ENCODE results near the gene STK39.
A peak's percentile ranks its signal among the peaks of the same experiment; 100 is the strongest.

Gene STK39

DNA sequence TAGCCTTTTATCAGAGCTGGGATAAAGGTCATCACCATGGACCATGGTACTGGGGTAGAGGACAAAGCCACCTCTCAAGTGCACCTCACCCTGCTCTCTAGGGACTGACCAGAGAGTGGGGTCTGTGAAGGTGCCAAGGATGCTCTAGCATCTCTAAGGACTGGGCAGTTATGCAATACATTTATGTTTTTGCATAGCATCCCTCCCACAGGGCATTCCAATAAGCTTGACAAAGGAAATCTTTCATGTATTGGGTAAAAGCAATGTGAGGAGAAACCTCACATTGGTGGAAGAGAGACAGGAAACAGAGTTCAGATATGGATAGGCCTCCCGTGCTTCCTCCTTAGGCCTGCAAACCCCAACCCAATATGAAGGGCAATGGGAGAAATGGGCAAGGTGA, 31.6 kb downstream of the STK39 start:
- Histone ChIP-seq H3K4me3 (replicated peaks; ENCODE audit: insufficient read depth, low read length) (no peak overlapping the region), H3K27ac (replicated peaks) (no peak overlapping the region), H3K27me3 (ENCODE audit: insufficient read depth, poor library complexity, severe bottlenecking) (no peaks in the 10 kb centered on the region)
- TF ChIP-seq REST (IDR thresholded peaks at IDR 0.05; ENCODE audit: insufficient replicate concordance, low read depth) = no peak
- TF ChIP-seq GABPA (IDR thresholded peaks at IDR 0.05; ENCODE audit: low read depth) = no peak
- TF ChIP-seq POLR2AphosphoS5 (IDR thresholded peaks at IDR 0.05; ENCODE audit: low read depth) = no peak
- TF ChIP-seq SPI1 (IDR thresholded peaks at IDR 0.05; ENCODE audit: borderline replicate concordance, low read depth) = no peak
- TF ChIP-seq, protein P1, sequence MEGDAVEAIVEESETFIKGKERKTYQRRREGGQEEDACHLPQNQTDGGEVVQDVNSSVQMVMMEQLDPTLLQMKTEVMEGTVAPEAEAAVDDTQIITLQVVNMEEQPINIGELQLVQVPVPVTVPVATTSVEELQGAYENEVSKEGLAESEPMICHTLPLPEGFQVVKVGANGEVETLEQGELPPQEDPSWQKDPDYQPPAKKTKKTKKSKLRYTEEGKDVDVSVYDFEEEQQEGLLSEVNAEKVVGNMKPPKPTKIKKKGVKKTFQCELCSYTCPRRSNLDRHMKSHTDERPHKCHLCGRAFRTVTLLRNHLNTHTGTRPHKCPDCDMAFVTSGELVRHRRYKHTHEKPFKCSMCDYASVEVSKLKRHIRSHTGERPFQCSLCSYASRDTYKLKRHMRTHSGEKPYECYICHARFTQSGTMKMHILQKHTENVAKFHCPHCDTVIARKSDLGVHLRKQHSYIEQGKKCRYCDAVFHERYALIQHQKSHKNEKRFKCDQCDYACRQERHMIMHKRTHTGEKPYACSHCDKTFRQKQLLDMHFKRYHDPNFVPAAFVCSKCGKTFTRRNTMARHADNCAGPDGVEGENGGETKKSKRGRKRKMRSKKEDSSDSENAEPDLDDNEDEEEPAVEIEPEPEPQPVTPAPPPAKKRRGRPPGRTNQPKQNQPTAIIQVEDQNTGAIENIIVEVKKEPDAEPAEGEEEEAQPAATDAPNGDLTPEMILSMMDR (IDR thresholded peaks at IDR 0.05; ENCODE audit: insufficient read depth, low read length) = no peak
- DNase-seq (ENCODE audit: low read depth in 1 of 2, low spot score in 1 of 2) = no peak

DNA sequence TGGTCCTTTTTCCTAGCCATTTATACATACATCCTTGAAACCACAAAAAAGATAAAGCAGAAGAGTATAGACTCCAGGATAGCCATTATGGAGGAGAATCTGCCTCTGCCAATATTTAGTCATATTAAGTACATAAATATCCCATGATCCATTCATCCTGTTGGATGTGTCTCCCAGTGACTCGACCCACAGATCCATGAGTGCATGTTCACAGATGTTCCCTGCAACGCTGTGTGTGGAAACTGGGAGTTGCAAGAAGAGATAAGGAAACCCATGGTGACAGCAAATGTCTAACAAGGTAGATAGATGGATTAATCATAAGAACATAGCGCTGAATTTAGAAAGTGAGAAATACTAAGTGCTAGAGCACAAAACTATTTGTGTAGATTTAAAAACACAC, 34.5 kb downstream of the STK39 start:
- Histone ChIP-seq H3K27ac (replicated peaks) (no peak overlapping the region), H3K4me3 (replicated peaks; ENCODE audit: insufficient read depth, low read length) (no peak overlapping the region), H3K27me3 (ENCODE audit: insufficient read depth, poor library complexity, severe bottlenecking) (no peaks in the 10 kb centered on the region)
- DNase-seq (ENCODE audit: low read depth in 1 of 2, low spot score in 1 of 2) = no peak
- no peak for TF ChIP-seq POLR2AphosphoS5 (IDR thresholded peaks at IDR 0.05; ENCODE audit: low read depth)
- TF ChIP-seq, protein P1 (IDR thresholded peaks at IDR 0.05; ENCODE audit: insufficient read depth, low read length) = no peak
- TF ChIP-seq REST (IDR thresholded peaks at IDR 0.05; ENCODE audit: insufficient replicate concordance, low read depth) = no peak
- TF ChIP-seq SPI1 (IDR thresholded peaks at IDR 0.05; ENCODE audit: borderline replicate concordance, low read depth) = no peak
- TF ChIP-seq GABPA (IDR thresholded peaks at IDR 0.05; ENCODE audit: low read depth) = no peak

GRCh38 chr2:168212167-168212566, 35.2 kb downstream of the STK39 start:
- no peak for TF ChIP-seq REST (IDR thresholded peaks at IDR 0.05; ENCODE audit: insufficient replicate concordance, low read depth)
- TF ChIP-seq, protein P1 (IDR thresholded peaks at IDR 0.05; ENCODE audit: insufficient read depth, low read length) = no peak
- no peak for DNase-seq (ENCODE audit: low read depth in 1 of 2, low spot score in 1 of 2)
- Histone ChIP-seq H3K27ac (replicated peaks) (peak overlapping the region; percentile 54; the same call in 1 of the 2 replicates), H3K27me3 (ENCODE audit: insufficient read depth, poor library complexity, severe bottlenecking) (no peaks in the 10 kb centered on the region), H3K4me3 (replicated peaks; ENCODE audit: insufficient read depth, low read length) (no peak overlapping the region)

All from HL-60 (cell line).